Anterior cingulate cortex (tissue), 58 donors: ENCODE data around the gene MYRFL.

Experiments
- DNase-seq, 58 donors: peaks; one replicate each; lab custom pipeline; 2025; lab: John Stamatoyannopoulos, UW

MYRFL gene

DNA sequence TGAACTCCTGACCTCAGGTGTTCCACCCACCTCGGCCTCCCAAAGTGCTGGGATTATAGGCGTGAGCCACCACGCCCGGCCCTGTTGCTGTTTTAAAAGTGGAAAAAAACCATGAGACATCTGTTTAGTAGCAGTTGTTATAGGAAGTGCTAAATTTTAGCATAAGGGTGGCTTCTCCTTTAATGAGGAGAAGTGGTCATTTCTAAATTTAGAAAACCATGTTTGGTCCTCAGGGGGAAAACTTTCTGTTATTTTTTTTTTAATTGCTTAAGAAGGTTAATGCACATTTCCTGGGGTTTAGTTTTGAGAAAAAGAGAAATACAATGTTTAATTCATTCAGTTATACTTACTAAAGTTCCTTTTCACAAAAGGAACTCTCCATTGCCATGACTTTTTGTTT is 102.1 kb downstream of the MYRFL start:
- DNase-seq, result no peak

DNA sequence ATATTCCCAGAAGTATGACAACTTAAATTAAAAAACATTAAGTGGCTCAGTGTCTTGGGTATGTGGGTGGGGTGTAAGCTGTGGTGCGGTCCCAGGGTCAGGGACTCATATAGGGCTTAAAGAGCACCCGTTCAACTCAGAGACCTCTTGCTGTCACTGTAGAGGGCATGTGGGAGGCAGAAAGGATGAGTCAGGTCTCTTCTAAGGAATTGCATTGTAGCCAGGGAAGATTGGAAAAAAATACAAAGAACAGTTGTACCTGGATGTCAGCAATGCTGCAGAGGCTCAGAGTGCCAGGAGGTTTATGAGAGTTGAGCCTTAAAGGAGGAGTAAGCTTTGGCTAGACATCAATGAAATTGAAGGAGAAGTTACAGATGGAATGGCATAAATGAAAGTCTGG is 104.1 kb downstream of the MYRFL start:
- DNase-seq, result no peak

DNA sequence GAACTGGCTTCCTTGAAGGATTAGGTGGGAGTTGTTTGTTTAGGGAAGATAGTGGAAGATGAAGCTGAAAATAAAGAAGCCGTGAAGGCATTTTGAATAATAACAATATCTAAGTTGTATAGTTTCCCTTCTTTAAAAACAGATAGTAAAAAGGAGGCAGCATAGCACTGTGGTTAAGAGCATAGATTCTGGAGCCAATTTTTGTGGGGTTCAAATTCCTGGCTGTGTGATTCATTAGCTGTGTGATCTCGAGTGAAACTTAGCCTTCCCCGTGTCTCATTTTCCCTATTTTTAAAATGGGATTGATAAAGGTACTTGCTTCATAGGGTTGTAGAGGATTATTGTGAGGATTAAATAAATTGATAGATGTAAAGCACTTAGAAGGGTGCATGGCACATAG is 104.5 kb downstream of the MYRFL start:
- no peak for DNase-seq

DNA sequence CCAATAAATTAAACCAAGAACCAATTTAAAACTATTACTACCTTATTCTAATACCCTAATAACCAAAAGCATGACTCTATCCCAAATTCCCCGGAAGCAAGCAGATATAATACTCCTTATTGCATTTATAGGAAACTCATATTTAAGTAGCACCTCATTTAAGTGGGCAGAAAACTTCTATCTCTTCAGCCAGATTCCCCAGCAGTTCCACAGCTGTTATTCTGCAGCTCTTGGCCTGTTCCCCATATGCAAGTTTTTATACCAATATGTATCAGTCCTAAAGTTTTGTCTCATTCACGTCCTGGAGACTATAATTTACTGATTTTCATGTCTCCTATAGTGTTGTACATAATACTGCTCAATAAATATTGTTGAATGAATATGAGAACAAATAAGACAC is 106.5 kb downstream of the MYRFL start:
- DNase-seq, result no peak

DNA sequence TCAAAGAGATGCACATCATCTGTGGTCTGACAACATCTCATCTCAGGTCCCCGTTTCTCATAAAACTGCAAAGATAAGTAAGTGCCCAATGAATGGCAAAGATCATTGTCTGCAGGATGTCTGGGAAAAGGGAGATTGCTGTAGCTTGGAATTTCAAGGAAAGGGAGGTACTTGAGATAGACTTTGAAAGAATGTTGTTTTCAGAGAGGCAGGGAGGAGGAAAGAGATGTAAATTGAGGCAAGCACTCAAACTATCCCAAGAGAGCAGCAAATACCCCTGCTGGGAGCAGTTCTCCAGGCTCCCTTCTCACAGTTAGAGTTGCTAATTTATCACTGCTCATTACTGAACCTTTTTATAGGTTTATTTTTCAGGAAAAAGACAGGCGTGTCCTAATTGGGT is 107.1 kb downstream of the MYRFL start:
- DNase-seq, result no peak

DNA sequence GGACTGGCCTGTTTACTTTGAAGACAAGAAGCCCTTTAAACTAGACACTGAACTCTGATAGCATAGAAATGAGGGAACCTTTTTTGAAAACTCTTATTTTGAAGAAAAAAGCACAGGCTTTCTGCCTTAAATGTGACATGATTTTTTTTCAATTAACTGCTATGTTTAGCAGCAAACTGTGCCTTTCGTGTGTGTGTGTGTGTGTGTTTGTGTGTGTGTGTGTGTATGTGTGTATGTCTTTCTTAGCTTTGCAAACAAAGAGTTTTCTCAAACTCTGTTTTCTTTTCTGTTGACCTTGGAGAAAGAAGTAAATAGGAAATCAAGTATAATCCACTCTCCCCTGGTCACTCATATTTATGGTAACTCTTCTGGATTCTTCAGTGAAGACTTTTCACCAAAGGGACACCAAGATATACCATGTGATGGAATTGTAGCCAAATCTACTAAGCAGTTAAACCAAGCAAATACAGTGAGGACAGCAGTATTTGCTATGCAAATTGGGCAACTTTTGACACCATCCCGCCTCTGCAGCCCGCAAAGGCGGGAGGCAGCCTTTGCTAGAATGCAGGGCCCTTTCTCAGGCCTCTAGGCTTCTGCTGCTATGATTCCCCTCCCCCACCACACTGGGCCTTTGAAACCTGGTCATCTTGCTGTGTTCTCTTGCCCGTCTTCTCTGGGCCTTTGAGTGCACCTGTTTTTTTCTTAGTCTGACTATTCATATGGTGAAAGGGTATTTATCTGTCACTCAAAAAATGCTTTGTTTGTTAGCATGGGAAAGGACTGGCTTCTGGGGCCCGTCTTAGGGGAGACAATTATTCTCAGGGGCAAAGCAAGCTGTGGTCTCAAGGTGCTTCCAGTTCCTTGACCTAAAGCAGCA is 107.9 kb downstream of the MYRFL start:
- no peak for DNase-seq

DNA sequence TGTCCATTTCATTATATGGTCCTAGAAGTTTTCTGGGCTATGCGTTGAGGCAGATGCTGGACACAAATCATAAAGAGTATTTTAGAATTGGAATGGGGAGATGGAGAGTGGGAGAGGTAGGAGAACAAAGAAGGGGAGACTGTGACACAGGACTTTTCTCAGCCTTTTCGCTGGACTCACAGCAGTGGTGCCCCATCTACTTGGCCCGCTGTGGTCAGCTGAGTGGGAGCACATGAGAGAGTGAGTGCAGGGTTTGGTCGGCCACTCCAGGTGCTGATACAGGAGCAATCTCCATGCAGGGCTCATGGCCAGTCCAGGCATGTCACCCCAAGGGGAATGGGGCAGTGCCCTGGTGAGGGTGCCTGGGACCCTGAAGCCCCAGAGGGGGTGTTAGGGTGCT is 109.0 kb downstream of the MYRFL start:
- DNase-seq, result no peak

DNA sequence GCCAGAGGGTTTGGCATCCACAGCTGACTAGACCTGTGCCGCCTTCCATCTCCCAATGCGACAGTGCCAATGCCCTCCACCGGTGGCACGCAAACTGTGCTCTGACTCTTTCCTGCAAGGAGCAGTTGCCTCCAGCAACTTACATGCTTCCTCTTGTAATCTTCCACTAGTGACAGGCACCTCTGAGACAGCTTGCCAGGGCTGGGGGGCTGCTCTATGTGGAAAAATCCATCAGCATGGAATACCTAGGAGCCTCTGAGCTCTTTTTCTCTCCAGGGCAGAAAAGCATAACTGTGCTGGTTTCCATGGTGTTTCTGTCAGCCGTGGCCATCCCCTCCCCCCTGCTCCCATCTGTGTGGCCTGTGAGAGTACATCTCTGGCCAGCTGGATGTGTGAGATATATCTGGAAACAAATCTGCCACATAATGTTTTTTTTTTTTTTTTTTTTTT is 110.6 kb downstream of the MYRFL start:
- peak in 41 of 58 donors; percentile 1 to 65 (median 30) for DNase-seq

DNA sequence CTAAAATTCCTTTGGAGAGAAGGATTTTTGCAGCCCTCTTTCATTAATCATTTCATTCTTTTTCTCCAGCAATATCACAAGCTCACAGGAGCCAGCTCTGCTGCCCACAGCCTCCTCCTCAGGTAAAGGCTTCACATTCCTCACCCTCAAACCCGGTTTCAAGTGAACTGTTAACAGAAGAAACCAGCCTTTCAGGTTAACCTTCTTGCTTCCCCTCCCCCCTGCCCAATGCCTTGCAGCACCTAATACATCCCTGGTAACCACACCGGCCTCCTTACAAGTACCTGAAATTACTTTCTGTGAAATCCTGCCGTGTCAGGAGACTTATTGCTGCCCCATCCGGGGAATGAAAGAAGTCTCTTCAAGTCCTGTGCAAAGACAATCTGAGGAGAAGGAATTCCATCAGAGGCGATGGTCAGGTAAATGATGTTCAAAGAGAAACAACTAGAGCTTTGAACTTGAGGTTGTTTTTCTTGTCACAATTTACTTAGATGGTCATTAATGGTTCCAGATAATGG is 111.2 kb downstream of the MYRFL start:
- peak in 1 of 58 donors; percentile 6 for DNase-seq

DNA sequence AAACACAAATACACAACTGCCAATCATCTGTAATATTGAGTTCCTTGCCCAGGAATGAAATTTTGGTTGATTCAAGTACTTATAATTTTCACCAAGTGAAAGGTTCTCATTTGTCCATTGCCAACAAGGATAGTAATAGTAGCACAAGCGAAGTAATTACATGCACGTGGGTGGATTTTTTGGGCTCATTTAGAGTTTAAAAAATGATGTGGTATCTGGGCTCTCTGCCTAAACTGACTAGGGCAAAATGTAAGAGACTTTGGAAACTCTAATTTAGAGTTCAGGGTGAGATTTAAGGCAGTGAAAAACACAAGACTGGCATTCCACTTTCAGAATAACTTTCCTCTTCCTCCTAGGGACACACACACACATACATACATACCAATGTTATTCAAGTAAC is 111.7 kb downstream of the MYRFL start:
- DNase-seq, result peak in 1 of 58 donors; percentile 11

DNA sequence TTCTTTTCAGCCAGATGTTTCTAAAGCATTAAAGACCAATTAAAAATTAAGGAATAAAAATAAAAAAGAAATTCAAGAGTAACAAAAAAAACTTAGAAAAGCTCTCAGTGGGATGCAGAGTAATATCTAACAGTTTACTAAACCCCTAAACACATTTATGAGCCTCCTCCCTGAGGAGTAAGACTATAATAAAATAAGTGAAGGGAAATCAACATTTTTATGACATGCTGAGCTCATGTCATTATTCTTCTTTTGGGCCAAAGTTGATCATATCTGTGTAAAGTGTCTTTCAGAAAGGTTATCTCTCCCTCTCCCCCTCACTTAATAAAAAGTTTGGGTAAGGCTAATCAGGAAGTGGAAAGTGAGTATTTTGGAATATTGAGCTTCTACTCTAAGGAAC is 122.1 kb downstream of the MYRFL start:
- DNase-seq, result no peak

DNA sequence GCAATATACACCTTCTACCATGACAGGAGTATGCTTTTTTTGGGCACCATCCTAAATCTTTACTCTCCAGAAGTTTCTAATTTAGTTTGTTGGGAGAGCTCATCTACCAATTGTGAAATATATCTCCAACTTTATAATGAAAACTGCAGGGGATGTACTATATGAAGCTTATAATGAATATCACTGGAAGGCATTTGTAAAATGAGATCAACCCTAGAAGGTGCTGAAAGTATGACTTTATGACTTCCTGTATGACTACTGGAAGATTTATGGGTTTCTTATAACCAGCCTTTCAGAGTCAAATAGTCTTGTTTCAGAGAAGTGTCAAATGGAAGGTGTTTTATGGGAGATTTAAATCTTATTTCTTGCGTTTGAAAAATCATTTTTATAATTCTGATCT is 122.9 kb downstream of the MYRFL start:
- DNase-seq, result no peak

DNA sequence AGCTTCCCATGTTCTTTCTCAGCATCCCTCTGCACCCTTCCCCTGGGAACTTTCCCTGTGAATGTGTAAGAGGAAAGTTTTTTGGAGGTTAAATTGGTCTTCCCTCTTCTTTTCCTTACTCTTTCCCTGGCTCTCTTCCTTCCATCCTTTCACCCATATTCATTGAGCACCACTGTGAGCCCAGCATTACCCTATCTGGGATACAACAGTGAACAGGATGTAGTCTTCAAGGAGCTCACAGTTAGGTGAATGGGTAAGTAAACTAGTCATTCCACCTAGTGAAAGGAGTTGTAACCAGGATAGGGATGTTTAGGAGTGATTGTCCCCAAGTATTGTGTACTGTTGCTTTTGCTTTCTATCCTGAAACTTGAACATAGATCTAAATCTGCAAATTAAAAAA is 123.8 kb downstream of the MYRFL start:
- no peak for DNase-seq

DNA sequence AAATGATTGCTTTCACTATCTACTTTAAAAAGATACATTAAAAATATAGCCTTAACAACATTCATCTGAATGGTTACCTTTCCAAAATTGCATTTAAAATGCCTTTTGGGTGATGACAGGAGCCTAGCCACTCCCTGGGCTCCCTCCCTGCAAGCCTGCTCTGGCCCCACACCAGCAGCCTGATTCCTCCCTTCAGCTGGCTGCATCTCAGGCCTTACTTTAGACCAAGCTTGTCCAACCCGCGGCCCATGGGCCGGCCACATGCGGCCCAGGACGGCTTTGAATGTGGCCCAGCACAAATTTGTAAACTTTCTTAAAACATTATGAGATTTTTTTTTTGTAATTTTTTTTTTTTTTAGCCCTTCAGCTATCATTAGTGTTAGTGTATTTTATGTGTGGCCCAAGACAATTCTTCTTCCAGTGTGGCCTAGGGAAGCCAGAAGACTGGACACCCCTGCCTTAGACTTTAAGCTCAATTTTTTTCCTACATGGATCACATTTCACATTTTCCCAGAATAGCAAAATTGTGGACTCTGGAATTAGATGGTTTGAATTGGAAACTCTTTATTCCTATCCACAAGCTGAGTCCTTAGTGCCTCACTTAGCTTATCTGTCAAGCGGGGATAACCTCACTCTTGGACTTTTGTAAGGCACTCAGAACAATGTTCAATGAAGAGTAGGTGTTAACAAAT is 124.4 kb downstream of the MYRFL start:
- no peak for DNase-seq

DNA sequence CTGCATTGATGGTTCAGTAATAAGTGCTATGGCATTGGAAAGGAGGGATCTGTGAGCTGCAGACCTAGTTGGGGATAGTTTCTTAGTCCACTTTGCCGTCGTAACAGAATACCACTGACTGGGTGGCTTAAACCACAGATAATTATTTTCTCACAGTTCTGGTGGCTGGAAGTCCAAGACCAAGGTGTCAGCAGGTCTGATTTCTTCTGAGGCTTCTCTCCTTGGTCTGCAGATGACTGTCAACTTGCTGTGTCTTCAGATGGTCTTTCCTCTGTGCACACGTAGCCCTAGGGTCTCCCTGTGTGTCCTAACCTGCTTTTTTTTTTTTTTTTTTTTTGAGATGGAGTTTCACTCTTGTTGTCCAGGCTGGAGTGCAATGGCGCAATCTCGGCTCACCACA is 126.1 kb downstream of the MYRFL start:
- DNase-seq, result no peak

DNA sequence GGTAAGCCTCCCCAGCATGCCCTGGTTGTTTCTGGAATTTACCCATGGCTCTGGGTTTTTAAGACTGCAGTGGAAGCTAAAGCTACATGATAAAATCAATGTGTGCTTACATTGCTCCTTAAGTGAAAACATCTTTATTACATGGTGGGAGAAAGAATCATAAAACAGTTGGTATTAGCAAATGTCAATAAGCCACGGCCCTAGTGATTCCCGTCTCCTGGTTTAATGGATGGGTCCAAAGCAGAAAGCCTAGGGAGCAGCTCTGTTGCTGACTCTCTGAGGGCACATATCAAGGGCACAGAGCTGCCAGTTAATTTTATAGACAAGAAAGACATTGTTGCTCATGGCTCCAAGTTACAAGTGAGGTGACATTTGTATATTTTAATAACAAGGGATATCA is 127.9 kb downstream of the MYRFL start:
- no peak for DNase-seq

DNA sequence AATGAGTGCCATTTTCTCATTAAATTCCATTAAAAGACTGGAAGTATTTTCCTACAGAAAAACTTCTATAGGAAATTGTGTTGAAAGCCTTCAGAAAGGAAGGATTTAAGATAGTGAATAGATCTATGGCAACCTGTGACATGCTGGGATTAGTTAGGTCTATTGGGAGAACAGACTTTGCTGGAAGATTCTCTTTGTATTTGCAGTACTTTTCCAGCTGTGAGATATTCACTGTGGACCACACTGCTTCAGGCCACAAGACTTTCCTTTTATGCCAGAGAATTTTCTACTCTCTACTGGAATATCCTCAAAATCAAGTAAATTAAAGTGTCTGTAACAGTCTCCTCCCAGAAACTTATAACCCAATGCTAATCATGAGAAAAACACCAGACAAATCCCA is 136.2 kb downstream of the MYRFL start:
- no peak for DNase-seq

DNA sequence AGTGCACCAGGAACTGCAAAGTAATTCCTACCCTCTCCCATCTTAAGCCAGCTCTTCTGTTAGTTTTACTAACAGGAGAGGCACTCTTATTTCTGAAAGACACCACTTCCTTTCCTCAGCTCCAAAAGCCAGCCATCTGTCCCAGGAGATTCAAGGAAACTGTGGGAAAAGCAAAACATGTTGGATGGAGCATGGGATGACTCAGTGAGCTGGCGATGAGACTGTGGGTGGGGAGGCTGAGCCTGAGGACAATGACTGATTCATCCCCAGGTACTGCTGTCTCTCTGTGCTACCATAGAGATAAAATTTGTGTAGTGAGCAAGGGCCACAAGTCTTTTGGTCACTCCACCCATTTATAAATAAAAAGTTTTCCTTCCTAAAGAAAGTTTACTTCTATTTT is 141.4 kb downstream of the MYRFL start:
- peak in 37 of 58 donors; percentile 2 to 75 (median 16) for DNase-seq

DNA sequence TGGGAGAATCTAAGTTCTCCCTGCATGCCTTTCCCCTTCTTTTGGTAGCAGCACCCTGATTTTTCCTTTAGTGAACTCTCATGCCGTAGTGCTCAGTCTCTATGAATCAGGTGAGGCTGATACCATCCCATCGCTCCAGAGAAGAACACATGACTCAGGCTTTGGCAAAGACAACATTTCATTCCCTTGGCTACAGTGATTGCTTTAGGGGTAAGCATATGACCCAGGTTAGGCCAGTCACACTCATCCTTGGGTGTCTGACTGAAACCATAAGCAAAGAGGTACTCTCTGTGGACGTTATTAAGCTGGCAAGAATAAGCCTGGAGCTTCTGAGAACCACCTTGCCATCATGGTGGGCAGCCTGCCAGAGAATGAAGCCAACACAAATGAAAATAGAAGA is 141.8 kb downstream of the MYRFL start:
- DNase-seq, result no peak

DNA sequence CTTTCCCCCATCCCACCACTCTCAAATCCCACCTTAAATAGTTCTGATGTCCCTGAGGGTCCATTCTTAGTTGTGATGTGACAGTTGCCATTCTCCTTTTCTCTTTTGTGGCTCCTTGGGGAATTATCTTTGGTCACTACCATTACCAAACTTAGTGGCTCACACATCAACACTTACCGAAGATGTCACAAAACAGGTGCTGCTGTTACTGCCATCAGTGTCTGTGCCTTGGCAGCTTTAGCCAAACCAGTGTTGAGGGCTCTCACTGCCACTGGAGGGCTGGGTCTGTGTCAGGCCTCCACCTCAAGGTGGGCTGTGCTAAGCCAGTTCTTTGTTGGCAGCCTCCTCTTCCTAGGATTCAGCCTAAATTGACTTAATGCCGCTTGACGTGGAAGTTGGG is 144.0 kb downstream of the MYRFL start:
- no peak for DNase-seq

DNA sequence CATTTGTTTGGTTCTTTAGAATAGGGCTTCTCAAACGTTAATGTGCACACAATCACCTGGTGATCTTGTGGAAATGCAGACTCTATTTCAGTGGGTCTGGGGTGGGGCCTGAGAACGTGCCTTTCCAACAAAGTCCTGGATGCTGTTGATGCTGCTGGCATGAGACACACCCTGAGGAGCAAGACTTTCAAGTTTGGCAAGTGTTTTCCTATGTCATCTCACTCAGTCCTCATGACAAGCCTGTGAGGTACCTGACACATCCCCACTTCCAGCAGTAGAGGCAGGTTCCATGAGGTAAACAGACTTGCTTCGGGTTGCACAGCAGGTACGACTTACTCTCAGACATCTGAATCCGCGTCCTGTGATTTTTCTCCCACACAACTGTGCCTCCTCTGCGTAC is 147.1 kb downstream of the MYRFL start:
- DNase-seq, result no peak

DNA sequence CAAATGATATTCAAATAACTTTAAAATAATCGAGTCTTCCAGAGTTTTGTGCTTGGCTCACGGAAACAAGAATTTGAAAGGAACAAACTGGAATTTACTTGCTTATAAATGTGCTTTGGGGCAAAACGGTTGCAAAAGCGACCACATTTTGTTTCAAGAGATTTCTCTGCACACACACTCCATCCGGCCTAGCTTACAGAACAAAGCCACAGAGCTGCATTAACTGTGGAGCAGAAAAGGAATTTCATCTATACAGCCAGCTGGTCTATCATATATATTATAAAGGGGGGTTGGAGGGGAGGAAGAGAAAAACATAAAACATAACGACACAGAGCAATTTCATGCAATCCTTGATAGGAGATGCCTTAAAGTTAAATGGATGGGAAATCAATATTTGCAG is 153.0 kb downstream of the MYRFL start:
- no peak for DNase-seq
